HepG2 (cell line): ENCODE data around the gene RAD54L. TPM values are rescaled to one million over a fixed set of nuclear protein-coding genes. Genes with fewer than 3 reads are reported as not detected.

Source experiments
- CC2D1A ChIP-seq: sonication (generic); formaldehyde crosslinking; IDR thresholded peaks from 2 replicates; pipeline ENCODE4 v1.8.1; 2023; ENCODE audit warnings: mild to moderate bottlenecking, missing genetic modification reagents
- E2F1 ChIP-seq: sonication (generic); formaldehyde crosslinking; IDR thresholded peaks from 2 replicates; pipeline ENCODE4 v1.5.0; 2020; ENCODE audit warnings: missing genetic modification reagents
- FOXA3 ChIP-seq: IDR thresholded peaks from 2 replicates; pipeline ENCODE4 v1.6.1; 2016; ENCODE audit warnings: missing genetic modification reagents, missing compliant biosample characterization
- FOXJ3 ChIP-seq: sonication (generic); formaldehyde crosslinking; IDR thresholded peaks from 2 replicates; pipeline ENCODE4 v1.4.0; 2020; ENCODE audit warnings: missing genetic modification reagents, mild to moderate bottlenecking, borderline replicate concordance
- FOXM1 ChIP-seq: sonication (generic); formaldehyde crosslinking; IDR thresholded peaks from 2 replicates; pipeline ENCODE4 v1.5.0; 2020; ENCODE audit warnings: missing genetic modification reagents
- GATAD1 ChIP-seq: IDR thresholded peaks from 2 replicates; pipeline ENCODE4 v1.6.1; 2016; ENCODE audit warnings: missing genetic modification reagents, missing compliant biosample characterization
- HNF1B ChIP-seq: sonication (generic); formaldehyde crosslinking; IDR thresholded peaks from 2 replicates; pipeline ENCODE4 v1.5.1; 2020; ENCODE audit warnings: mild to moderate bottlenecking, moderate library complexity, missing genetic modification reagents
- JUND ChIP-seq: sonication (generic); formaldehyde crosslinking; IDR thresholded peaks from 2 replicates; pipeline ENCODE4 v1.8.0; 2022; ENCODE audit warnings: mild to moderate bottlenecking, missing genetic modification reagents
- KDM2A ChIP-seq: sonication (generic); formaldehyde crosslinking; IDR thresholded peaks from 2 replicates; pipeline ENCODE4 v1.4.0; 2020; ENCODE audit warnings: low read depth, missing genetic modification reagents, borderline replicate concordance
- MED8 ChIP-seq: sonication (generic); formaldehyde crosslinking; IDR thresholded peaks from 2 replicates; pipeline ENCODE4 v1.8.1; 2023; ENCODE audit warnings: mild to moderate bottlenecking, missing genetic modification reagents; ENCODE audit not compliant: insufficient replicate concordance
- MIER3 ChIP-seq: IDR thresholded peaks from 2 replicates; pipeline ENCODE4 v1.6.1; 2016; ENCODE audit warnings: missing compliant biosample characterization, borderline replicate concordance
- NR2C2 ChIP-seq: sonication (generic); formaldehyde crosslinking; IDR thresholded peaks from 2 replicates; pipeline ENCODE4 v1.4.0; 2020; ENCODE audit warnings: missing genetic modification reagents, mild to moderate bottlenecking, moderate library complexity, borderline replicate concordance
- NR3C1 ChIP-seq: sonication (generic); formaldehyde crosslinking; IDR thresholded peaks from 2 replicates; pipeline ENCODE4 v1.4.0; 2020; ENCODE audit warnings: missing genetic modification reagents
- PCBP1 ChIP-seq: fragments of 200-400 bp; formaldehyde crosslinking; IDR thresholded peaks from 2 replicates; pipeline ENCODE4 v1.6.1; 2017; ENCODE audit warnings: mild to moderate bottlenecking, low read depth, low read length, borderline replicate concordance
- TIGD3 ChIP-seq: sonication (generic); formaldehyde crosslinking; IDR thresholded peaks from 2 replicates; pipeline ENCODE4 v1.5.1; 2020; ENCODE audit warnings: mild to moderate bottlenecking, missing genetic modification reagents, borderline replicate concordance
- ZIK1 ChIP-seq: sonication (generic); formaldehyde crosslinking; IDR thresholded peaks from 2 replicates; pipeline ENCODE4 v1.5.0; 2020; ENCODE audit warnings: mild to moderate bottlenecking, low read depth, missing genetic modification reagents, borderline replicate concordance
- ZMYM2 ChIP-seq: sonication (generic); formaldehyde crosslinking; IDR thresholded peaks from 2 replicates; pipeline ENCODE4 v1.8.0; 2022; ENCODE audit warnings: mild to moderate bottlenecking, missing genetic modification reagents
- ZNF281 ChIP-seq: sonication (generic); formaldehyde crosslinking; IDR thresholded peaks from 2 replicates; pipeline ENCODE4 v1.4.0; 2020; ENCODE audit warnings: missing genetic modification reagents, borderline replicate concordance
- ZNF512 ChIP-seq: sonication (generic); formaldehyde crosslinking; IDR thresholded peaks from 2 replicates; pipeline ENCODE4 v1.4.0; 2020; ENCODE audit warnings: mild to moderate bottlenecking, missing genetic modification reagents
- ZNF543 ChIP-seq: sonication (generic); formaldehyde crosslinking; IDR thresholded peaks from 2 replicates; pipeline ENCODE4 v1.4.0; 2020; ENCODE audit warnings: mild to moderate bottlenecking, missing genetic modification reagents
- polyA plus RNA-seq, 8 experiments: library from polyadenylated mRNA; depleted of rRNA in 3 of 8; stranded (reverse) in 7 of 8; unstranded in 1 of 8; fragments of >200 nt; fragmentation: Illumina TruSeq in 4 of 8; extraction: Trizol in 4 of 8; gene quantifications; 2 replicates each; pipeline versions ENCODE4 v1.2.1 to v1.2.3, GENCODE V29; 2011 to 2016; ENCODE audit warnings: low read depth in 4 of 8, missing spikeins in 1 of 8, mixed read lengths in 1 of 8; ENCODE audit not compliant: insufficient read depth in 1 of 8
- total RNA-seq, 5 experiments: library from RNA; depleted of rRNA; stranded (reverse); fragments of >200 nt; fragmentation: Illumina TruSeq; extraction: Trizol; gene quantifications; 2 replicates each; pipeline ENCODE4 v1.2.3, GENCODE V29; 2016; ENCODE audit warnings: low read depth in 1 of 5

RAD54L gene
- total and polyA plus RNA-seq, 2 of the 13 experiments (the other 11 are each of a cell fraction or from before 2014, with no cell fraction given) = 10.2 to 30.0 TPM

GRCh38 chr1:46301808-46302640 lies 54.5 kb downstream of the RAD54L start (continued):
- TF ChIP-seq TIGD3 (CRISPR knock-in tag) = no peak
- TF ChIP-seq JUND = no peak
- no peak; the same call in 1 of the 2 replicates for TF ChIP-seq NR2C2
- no peak for TF ChIP-seq FOXM1 (CRISPR knock-in tag)
- TF ChIP-seq GATAD1 (CRISPR knock-in tag) = no peak
- no peak for TF ChIP-seq MED8 (CRISPR knock-in tag)
- no peak; the same call in 1 of the 2 replicates for TF ChIP-seq ZIK1 (CRISPR knock-in tag)
- no peak for TF ChIP-seq NR3C1 (CRISPR knock-in tag)
- no peak for TF ChIP-seq CC2D1A (CRISPR knock-in tag)
- TF ChIP-seq PCBP1 = no peak
- TF ChIP-seq ZMYM2 (CRISPR knock-in tag) = no peak
- TF ChIP-seq MIER3 (CRISPR knock-in tag) = no peak; the same call in 1 of the 2 replicates
- TF ChIP-seq E2F1 = 0 out of 2 replicates have a peak, but pooled peaks have one; percentile 39
- 0 out of 2 replicates have a peak, but pooled peaks have one; percentile 25 for TF ChIP-seq FOXJ3 (CRISPR knock-in tag)
- 0 out of 2 replicates have a peak, but pooled peaks have one; percentile 82 for TF ChIP-seq ZNF543 (CRISPR knock-in tag)
- TF ChIP-seq ZNF512 (CRISPR knock-in tag) = no peak
- no peak for TF ChIP-seq FOXA3 (CRISPR knock-in tag)
- no peak for TF ChIP-seq ZNF281
- no peak for TF ChIP-seq HNF1B (CRISPR knock-in tag)
- peak; percentile 39; the same call in 1 of the 2 replicates for TF ChIP-seq KDM2A
